Right ventricle myocardium superior (tissue), 1 donor: ENCODE results near the gene GGT6. TPM values are rescaled to one million over a fixed set of nuclear protein-coding genes. Genes with fewer than 3 reads are reported as not detected.
"Not testable (repeated sequence)": the region's sequence is repeated elsewhere in the genome, so short reads cannot be mapped to it uniquely, and the experiment has no call there.

Source experiments
- ATAC-seq: fragments of 200-7000 bp; cut with Tn5 transposase; one replicate; pipeline ENCODE4 v1.9.1; 2020; ENCODE audit warnings: mild to moderate bottlenecking; ENCODE audit not compliant: poor library complexity
- DNase-seq: peaks from one replicate; pipeline ENCODE4 v3.0.0-alpha.2; 2020
- intact Hi-C: fragments of 100-400 bp; cut with DNase I; formaldehyde crosslinking; loops from one replicate; pipeline ENCODE4 v1.11.2; 2022
- total RNA-seq: library from RNA; stranded (reverse); fragmentation: NEBNext Ultra II Directional; extraction: Animal tissue kit (Norgen Biotek cat#: 25700); gene quantifications from one replicate; pipeline ENCODE4 v1.2.1, GENCODE V29; 2021
- donor health status: DM: no; HTN: yes; CAD: no; lungs with severe emphysema.

The GGT6 gene
- total RNA-seq, 1 donor from 2014 or later: not detected

DNA sequence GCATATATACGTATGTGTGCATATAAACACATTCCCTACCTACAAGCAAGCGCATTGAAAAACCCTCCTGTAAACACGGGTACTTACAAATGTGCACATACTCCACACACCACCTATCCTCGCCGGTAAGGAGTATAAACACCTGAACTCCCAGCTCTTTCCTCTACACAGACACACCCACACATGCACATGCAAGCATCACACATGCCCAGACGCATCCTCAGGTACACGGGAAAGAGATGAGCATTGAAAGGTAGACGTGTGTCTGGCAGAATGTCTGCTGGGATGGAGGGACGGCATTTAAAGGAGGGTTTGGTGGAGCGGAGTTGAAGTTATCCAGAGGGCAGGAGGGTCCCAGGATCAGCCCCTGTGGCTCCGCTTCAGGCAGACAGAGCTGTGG, 19.3 kb upstream of the GGT6 start:
- DNase-seq: no peak
- intact Hi-C loops: no loop called here

DNA sequence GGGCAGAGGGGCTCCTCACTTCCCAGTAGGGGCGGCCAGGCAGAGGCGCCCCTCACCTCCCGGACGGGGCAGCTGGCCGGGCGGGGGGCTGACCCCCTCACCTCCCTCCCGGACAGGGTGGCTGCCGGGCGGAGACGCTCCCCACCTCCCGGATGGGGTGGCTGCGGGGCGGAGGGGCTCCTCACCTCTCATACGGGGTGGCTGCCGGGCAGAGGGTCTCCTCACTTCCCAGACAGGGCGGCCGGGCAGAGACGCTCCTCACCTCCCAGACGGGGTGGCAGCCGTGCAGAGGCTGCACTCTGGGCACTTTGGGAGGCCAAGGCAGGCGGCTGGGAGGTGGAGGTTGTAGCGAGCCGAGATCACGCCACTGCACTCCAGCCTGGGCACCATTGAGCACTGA, 18.0 kb upstream of the GGT6 start:
- DNase-seq, intact Hi-C loops, ATAC-seq: not testable (repeated sequence)

More for the DNA sequence above, 19.3 kb upstream of the GGT6 start:
- ATAC-seq: no peak

DNA sequence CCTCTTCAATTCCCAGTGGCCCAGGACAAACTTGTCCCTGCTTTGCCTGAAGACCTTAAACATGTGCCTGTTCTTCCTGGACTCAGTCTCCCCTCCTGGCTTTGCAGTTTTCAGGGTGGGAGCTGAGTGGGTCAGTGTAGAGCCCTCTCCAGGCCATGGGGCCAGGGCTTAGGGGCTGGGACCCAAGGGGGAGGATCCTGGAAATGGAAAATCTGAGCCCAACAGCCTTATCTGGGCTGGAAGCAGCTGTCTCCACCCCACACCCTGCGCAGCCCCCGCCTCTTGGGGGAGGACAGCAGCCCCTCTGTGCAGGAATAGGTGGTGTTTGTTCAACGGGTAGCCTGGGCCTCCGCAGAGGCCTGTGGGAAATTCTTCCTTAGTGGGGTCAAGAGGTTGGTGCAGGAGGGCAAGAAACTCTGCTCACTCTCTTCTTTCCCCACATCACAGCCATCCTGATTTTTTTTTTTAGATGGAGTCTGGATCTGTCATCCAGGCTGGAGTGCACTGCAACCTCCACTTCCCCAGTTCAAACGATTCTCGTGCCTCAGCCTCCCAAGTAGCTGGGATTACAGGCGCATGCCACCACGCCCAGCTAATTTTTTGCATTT, 17.1 kb upstream of the GGT6 start:
- DNase-seq (no peak), ATAC-seq (no peak)
- intact Hi-C loops: no loop called here

DNA sequence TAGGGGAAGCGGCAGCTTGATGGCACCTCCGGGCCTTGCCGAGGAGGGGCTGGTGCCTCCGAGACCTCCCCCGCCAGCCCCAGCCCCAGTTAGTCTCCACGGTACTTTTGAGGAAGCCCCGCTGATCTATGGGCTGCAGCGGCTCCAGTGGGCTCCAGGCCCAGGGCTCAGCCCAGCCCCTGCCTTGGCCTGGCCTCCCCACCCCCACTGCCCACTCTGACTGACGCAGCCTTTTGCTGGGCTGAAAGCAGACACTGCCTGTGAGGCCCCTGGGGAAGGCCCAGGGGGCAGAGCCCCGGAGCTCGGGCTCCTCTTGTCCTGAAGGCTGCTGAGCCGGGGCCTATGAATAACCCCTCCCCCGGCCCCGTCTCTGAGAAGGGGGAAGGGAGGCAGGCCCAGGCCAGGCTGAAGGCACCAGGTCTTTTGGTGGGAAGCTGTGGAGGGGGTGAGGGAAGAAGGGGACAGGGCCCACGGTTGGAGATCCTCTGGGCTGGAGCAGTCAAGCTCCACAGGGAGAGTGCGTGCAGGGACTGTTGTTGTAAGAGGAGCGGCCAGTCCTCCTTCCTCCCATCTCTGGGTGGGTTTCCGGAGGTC, 16.4 kb upstream of the GGT6 start:
- DNase-seq (peak; percentile 32), ATAC-seq (no peak)
- intact Hi-C loops: no loop called here

DNA sequence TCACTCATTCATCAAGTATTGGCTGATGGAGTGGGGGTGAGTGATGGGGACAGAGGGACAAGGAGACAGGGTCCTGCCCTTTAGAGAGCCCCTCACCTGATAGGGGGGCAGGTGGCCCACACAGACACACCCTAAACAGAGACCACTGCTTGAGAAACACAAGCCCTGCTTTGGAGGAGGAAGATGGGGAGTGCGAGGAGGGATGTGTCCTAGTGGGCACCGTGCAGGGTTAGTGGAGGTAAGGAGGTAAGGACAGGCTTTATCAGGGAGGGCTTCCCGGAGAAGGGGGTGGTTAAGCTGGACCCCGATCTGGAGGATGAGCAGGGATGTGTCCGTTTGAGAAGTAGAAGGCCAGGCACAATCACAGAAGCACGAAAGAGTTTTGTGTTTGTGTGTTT, 15.8 kb upstream of the GGT6 start:
- DNase-seq: peak; percentile 10
- intact Hi-C loops: no loop called here
- ATAC-seq: no peak

DNA sequence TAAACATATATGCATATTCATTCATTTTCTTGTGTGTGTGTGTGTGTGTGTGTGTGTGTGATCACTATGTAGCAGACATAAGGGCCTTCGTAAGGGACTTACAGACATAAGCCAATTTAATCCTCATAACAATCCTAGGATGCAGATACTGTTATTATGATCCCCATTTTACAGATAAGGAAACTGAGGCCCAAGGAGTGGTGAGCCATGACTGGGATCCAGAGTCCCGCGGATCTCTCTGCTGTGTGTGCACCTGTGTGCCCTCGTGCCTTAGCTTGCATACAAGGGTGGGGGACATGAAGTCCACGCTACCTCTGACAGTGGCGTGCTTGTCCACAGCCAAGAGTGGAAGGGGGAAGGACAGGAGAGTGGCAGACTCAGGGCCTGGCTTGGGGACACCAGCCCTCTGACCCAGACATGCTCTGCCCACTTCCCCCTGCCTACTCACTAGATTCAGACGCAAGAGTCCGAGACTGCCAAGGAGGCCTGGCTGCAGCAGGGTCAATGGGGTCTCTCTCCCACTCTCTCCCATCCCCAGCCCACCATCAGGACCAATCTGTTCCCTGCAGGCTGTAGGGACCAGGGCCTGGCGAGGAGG, 14.2 kb upstream of the GGT6 start:
- ATAC-seq: no peak
- intact Hi-C loops: no loop called here
- DNase-seq: no peak

DNA sequence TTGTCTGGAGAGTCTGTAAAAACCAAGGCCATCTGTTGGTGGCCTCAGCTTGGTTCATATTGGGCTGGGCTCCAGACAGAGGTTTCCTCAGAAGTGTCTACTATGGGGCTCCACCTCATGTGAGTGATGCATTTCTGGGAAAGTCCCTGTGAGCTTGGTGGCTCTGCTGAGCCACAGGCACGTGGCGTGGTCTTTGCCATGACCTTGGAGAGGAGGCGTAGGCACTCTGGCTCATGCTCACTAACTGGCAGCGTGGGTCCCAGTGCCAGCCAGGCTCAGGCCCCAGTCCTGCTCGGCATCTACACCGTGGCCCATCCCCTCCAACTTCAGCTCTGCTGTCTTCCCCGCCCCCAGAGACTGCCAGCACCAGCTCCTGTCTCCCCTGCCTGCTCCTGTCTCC, 13.3 kb upstream of the GGT6 start:
- intact Hi-C loops: no loop called here
- ATAC-seq (peak; percentile 92), DNase-seq (peak; percentile 76)

DNA sequence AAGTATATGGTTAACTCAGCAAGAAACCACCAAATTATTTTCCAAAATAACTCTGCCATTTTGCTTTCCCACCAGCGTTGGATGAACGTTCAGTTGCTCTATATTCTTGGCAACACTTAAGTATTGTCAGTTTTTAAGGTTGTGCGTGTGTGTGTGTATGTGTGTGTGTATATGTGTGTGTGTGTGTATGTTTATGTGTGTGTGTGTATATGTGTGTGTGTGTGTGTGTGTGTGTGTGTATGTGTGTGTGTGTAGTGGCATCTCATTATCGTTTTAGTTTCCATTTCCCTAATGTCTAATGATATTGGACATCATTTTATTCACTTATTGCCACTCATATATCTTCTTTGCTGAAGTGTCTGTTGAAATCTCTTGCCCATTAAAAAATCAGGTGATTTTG, 12.7 kb upstream of the GGT6 start:
- no peak for ATAC-seq
- no peak for DNase-seq
- intact Hi-C loops: no loop called here

DNA sequence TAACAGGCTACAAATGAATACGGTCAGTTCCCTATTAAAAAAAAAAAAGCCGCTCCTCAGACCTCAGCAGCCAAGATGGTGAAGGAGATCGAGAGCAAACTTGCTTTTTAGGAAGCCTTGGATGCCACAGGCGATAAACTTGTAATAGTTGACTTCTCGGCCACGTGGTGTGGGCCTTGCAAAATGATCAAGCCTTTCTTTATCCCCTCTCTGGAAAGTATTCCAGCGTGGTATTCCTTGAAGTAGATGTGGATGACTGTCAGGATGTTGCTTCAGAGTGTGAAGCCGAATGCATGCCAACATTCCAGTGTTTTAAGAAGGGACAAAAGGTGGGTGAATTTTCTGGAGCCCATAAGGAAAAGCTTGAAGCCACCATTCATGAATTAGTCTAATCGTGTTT, 11.8 kb upstream of the GGT6 start:
- no peak for ATAC-seq
- intact Hi-C loops: no loop called here

DNA sequence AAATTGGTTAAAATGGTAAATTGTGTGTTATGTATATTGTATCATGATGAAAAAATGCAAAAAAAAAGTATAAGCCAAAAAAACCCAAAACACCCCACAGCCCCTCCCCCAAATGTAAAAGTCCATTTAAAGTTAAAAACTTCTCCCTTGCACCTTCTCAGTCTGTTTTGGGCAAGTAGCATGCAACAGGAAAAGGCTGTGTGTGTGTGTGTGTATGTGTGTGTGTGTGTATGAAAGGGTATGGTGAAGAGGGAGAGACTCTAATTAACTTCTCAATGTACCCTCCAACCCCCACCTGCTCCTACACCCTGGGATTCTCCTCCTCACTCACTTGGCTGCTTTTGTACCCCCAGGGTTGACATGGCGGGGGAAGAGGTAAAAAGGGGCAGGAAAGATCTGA, 9.2 kb upstream of the GGT6 start:
- intact Hi-C loops: no loop called here
- no peak for ATAC-seq

More for the DNA sequence above, 11.8 kb upstream of the GGT6 start:
- DNase-seq: no peak

DNA sequence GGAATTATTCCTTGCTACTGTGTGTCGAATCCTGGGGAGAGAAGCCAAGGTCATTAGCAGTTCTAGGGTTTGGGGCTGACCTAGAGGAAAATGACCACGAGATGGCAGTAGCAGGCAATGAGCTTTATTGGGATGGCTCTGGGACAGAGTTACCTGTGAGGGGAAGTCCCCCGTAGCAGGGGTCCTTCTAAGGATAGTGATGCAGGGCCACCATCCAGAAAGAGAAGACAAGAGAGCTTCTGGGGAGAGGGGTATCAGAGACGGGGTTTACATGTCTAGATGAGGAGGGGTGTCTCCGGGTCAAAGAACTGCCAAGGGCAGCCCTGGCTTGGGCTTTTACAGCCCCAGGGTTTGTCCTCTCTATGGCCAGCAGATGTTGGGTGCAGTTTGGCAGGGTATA, 6.4 kb upstream of the GGT6 start:
- intact Hi-C loops: no loop called here
- DNase-seq (no peak), ATAC-seq (peak; percentile 94)

More for the DNA sequence above, 9.2 kb upstream of the GGT6 start:
- DNase-seq: no peak

DNA sequence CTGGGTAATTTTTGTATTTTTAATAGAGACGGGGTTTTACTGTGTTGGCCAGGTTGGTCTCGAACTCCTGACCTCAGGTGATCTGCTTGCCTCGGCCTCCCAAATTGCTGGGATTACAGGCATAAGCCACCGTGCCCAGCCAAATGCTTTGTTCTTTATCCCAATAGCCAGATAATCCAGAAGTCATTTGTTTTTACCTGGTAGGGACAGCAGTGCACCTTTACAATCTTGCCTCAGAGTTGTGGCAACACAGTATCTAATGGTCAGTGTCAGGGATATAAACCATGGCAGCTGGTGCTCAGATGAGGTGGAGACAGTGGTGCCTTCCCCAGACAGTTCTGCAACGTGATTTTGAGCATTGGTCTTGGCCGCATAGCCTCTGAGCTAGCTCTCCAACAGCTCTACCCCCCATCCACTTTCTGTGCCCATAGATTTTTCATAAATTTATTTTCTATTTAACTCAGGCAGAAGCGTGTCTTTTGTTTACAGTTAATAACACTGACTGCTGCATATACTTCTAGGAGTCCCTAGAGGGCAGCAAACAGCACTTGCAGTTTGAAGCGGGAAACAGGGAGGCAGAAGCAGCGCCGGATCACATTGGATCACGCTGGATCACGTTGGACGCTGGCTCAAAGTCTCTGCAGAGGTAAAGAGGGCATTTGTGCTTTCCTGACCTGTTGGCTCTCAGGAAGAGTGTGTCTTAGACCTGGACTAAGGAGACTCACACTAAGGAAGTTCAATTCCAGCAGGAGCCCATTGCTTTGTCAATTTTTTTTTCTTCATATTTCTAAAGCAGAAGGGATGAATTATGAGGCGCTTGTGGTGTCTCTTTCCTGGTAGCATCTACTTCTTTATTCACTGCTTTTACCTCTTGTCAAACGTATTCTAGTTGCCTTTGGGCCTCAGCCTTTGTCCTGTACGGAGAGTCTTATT, 5.1 kb upstream of the GGT6 start:
- DNase-seq (peak; percentile 76), ATAC-seq (peak; percentile 92)
- intact Hi-C loops: loop anchor here (2.0 kb wide), 1 partner anchor 61 kb away; no protein-coding TSS in a partner anchor

DNA sequence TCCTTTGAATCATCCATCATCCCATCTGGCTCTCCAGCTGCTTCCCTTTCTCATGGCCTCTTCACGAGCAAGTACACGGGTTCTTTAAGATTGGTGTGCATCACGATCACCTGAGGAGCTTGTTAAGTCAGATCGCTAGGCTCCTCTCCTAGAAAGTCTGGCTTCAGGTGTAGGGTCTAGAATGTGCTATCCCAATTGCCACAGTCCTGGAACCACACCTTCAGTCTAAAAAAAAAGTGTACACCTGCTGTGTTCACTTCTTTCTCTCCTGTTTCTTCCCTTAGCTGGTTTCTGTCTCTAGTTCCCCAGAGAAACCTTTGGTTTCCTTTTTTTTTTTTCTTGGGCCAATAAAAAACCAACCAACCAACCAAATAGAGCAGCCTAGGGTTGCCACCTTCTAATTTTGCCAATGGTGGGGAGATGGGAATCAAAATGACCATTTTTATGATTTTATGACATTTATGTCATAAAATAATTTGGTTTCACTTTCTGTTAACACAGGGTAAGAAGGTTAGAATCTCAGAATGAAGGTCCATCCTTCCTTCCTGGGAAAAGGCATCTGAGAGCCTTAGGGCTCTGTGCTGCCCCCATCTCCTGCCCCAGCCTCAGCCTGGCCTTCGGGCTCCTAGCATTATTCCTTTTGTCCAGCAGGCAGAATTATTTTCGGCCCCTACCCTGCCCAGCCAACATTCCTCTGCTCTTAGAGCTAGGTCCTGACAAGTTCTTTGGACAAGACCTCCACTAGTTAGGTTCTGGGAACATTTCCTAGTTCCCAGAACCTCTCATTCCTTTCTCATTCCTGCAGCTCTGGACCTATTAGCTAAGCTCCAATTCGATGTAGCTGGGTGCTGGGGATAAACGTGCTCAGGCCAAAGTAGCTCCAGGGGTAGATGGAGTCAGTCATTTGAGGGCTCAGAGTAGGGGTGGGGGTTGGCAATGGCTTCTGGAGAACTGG, 1.9 kb upstream of the GGT6 start:
- ATAC-seq (no peak), DNase-seq (no peak)
- intact Hi-C loops: no loop called here

DNA sequence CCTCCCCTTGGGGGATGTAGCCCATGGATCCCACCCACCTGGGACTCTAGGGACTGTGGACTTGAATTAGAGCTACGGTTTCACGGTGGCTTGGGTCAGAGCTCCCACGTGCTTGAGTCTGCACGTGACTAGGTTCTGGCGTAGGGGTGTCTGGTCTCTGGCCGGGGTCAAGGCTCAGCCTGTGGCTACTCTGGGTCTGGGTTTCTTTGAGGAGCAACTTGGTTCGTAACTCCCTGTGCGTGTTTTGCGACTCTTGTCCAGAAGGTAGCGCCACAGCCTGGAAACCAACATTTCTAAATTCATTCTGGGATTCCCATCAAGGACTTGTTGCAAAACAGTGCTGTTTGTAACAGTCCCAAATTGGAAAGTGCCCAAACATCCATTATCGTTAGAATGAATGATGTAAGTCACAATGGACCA, 470 bp upstream of the GGT6 start:
- ATAC-seq (no peak), DNase-seq (peak; percentile 33)
- intact Hi-C loops: no loop called here

DNA sequence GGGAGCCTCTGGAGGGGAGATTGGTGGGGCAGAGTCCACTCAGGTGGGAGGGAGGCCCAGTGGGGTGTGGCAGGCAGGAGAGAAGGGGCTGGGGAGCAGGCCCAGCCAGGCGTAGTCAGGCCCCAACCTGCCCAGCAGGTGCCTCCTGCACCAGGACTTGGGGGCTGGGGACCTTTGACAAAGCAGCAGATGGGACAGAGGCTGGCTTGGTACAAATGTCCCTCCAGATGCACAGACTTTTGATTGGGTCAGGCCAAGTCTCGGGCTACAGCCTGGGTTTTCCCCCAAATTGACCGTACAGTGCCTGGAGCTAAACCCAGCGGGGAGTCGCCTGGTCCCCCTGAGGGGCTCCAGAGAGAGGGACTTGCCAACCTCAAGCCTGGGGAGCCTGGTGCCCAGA, 411 bp downstream of the GGT6 start:
- intact Hi-C loops: no loop called here
- DNase-seq: no peak
- no peak for ATAC-seq

DNA sequence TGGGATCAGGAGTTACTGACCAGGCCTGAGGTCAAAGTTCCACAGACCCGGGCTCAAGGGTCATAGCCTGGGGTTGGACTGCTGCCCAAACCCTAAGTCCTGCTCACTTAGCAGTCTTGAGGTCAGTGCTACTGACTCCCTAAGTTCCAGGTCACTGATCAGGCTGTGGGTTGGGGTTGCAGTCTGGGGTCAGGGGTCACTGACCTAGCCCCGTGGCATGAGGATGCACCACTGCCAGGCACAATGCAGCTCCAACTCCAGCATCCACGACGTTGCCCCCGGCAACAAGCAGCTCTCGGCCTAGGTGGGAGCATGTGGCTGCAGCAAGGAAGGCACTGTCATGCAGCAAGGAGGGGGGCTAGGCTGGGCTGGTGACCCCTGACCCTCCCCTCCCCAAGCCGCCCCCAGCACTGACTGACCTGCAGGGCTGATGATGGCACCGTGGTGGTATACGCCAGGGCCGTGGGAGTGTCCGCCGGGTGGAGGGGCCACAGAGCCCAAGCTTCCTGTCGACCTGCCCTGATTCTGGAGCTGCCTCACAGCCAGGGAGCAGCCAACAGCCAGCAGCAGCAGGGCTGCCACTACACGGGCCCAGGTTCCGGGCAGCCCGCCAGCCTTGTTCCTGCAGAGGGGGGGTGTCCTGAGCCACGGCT, 1.1 kb downstream of the GGT6 start:
- ATAC-seq (no peak), DNase-seq (peak; percentile 32)
- intact Hi-C loops: no loop called here

DNA sequence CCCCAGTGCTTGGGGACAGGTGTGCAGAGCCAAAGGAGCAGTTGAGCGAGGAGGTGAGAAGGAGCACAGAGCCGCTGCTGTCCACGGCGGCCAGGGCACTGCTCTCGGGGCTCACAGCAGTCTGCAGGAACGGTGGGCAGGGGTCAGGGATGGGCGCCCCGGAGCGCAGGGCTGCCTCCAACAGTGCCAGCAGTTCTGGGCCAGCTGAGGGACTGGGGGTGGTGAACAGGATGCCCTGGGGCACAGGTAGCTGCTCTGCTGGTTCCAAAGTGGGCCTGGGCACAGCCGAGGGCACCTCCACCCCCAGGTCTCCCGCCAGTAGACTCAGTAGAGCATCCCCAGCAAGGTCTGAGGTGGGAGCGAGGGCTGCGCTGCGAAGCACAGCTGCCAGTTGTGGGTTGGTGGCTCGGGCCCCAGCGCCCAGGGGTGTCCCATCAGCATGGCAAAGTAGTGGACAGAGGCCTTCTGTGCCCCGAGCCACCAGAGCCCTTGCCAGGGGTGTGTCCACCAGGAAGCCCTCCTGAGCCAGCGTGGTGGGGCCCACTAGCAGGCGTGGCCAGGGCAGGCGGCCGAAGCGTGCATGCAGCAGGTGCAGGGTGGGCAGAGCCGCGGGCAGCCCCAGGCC, 1.9 kb downstream of the GGT6 start:
- no peak for DNase-seq
- intact Hi-C loops: no loop called here

More for the DNA sequence above, 1.9 kb downstream of the GGT6 start:
- no peak for ATAC-seq
